CD14-positive monocyte (primary cell): ENCODE measurements around the gene GMDS. TPM values are rescaled to one million over a fixed set of nuclear protein-coding genes. Genes with fewer than 3 reads are reported as not detected.

Source experiments
- DNase-seq, 3 donors: peaks; one replicate each; pipeline ENCODE4 v3.0.0-alpha.2; 2011 to 2022
- H2AFZ ChIP-seq: 2 replicates; pipeline ENCODE4 v1.6.0; 2012; ENCODE audit warnings: mild to moderate bottlenecking, low read depth, low read length, inconsistent platforms; ENCODE audit not compliant: insufficient read depth, poor library complexity, severe bottlenecking
- H3K27ac ChIP-seq, 2 donors: 1 replicate in 1 of 2; 2 replicates in 1 of 2; pipeline ENCODE4 v1.5.1; 2012 to 2013; ENCODE audit warnings: low read length in 2 of 2, control low read depth in 1 of 2, inconsistent platforms in 1 of 2, low read depth in 1 of 2, mild to moderate bottlenecking in 1 of 2
- H3K27me3 ChIP-seq, 2 donors: one replicate each; pipeline versions ENCODE4 v1.6.0 to v1.6.1; 2011 to 2013; ENCODE audit warnings: low read length in 2 of 2; ENCODE audit not compliant: control insufficient read depth in 2 of 2, insufficient read depth in 2 of 2
- H3K36me3 ChIP-seq, 2 donors: replicated peaks in 1 of 2; 1 replicate in 1 of 2; 2 replicates in 1 of 2; pipeline versions ENCODE4 v1.5.1 to v1.6.1; 2012 to 2013; ENCODE audit warnings: low read length in 2 of 2, control low read depth in 1 of 2, inconsistent platforms in 1 of 2, mild to moderate bottlenecking in 1 of 2; ENCODE audit not compliant: insufficient read depth in 2 of 2, control insufficient read depth in 1 of 2
- H3K4me1 ChIP-seq, 2 donors: 1 replicate in 1 of 2; 2 replicates in 1 of 2; pipeline versions ENCODE4 v1.5.1 to v1.6.1; 2012 to 2013; ENCODE audit warnings: low read length in 2 of 2, control low read depth in 1 of 2, inconsistent platforms in 1 of 2, mild to moderate bottlenecking in 1 of 2, moderate library complexity in 1 of 2; ENCODE audit not compliant: insufficient read depth in 2 of 2, control insufficient read depth in 1 of 2
- H3K4me2 ChIP-seq: replicated peaks from 2 replicates; pipeline ENCODE3; 2012; ENCODE audit warnings: low read length, moderate library complexity, mild to moderate bottlenecking; ENCODE audit not compliant: poor library complexity, severe bottlenecking; ENCODE audit errors: extremely low read depth
- H3K4me3 ChIP-seq, 3 experiments: fragments of 200-600 bp in 1 of 3; sonication (generic) in 1 of 3; replicated peaks in 1 of 3; 1 replicate in 2 of 3; 2 replicates in 1 of 3; pipeline ENCODE4 v1.5.1; 2011 to 2013; ENCODE audit warnings: low read length in 3 of 3, mild to moderate bottlenecking in 3 of 3, control low read depth in 2 of 3, low read depth in 2 of 3, inconsistent platforms in 1 of 3, moderate library complexity in 1 of 3
- H3K79me2 ChIP-seq: 2 replicates; pipeline ENCODE4 v1.6.0; 2012; ENCODE audit warnings: mild to moderate bottlenecking, control low read depth, inconsistent platforms, low read length, moderate library complexity; ENCODE audit not compliant: insufficient read depth
- H3K9ac ChIP-seq: 2 replicates; pipeline ENCODE4 v1.6.0; 2017; ENCODE audit warnings: low read length, mild to moderate bottlenecking; ENCODE audit not compliant: insufficient read depth, poor library complexity, severe bottlenecking
- H3K9me3 ChIP-seq, 2 donors: replicated peaks in 1 of 2; 1 replicate in 1 of 2; 2 replicates in 1 of 2; pipeline versions ENCODE4 v1.5.1 to v1.6.1; 2012 to 2013; ENCODE audit warnings: low read length in 2 of 2, control low read depth in 1 of 2; ENCODE audit not compliant: control insufficient read depth in 1 of 2, insufficient read depth in 1 of 2
- H4K20me1 ChIP-seq: 2 replicates; pipeline ENCODE4 v1.6.0; 2012; ENCODE audit warnings: mild to moderate bottlenecking, low read length, control low read depth, moderate library complexity; ENCODE audit not compliant: insufficient read depth
- H3K27ac Mint-ChIP-seq, 7 donors: one replicate each; pipeline ENCODE4 v1.8.0; 2020; ENCODE audit warnings: mild to moderate bottlenecking in 7 of 7, mixed read lengths in 7 of 7, moderate library complexity in 6 of 7, inconsistent platforms in 2 of 7
- H3K27me3 Mint-ChIP-seq, 3 donors: one replicate each; pipeline ENCODE4 v1.8.0; 2021 to 2022; ENCODE audit warnings: low read depth in 3 of 3, mild to moderate bottlenecking in 3 of 3, mixed read lengths in 3 of 3, moderate library complexity in 3 of 3, inconsistent platforms in 1 of 3
- H3K36me3 Mint-ChIP-seq, 2 donors: one replicate each; pipeline ENCODE4 v1.8.0; 2020; ENCODE audit warnings: mixed read lengths in 2 of 2, inconsistent platforms in 1 of 2, mild to moderate bottlenecking in 1 of 2
- H3K4me1 Mint-ChIP-seq: one replicate; pipeline ENCODE4 v1.8.0; 2020; ENCODE audit warnings: mild to moderate bottlenecking, mixed read lengths
- H3K4me3 Mint-ChIP-seq, 2 donors: one replicate each; pipeline ENCODE4 v1.8.0; 2020; ENCODE audit warnings: mild to moderate bottlenecking in 2 of 2, mixed read lengths in 2 of 2, moderate library complexity in 1 of 2
- H3K9me3 Mint-ChIP-seq, 7 donors: one replicate each; pipeline ENCODE4 v1.8.0; 2020 to 2022; ENCODE audit warnings: mixed read lengths in 7 of 7, mild to moderate bottlenecking in 6 of 7, moderate library complexity in 6 of 7, inconsistent platforms in 2 of 7
- CTCF ChIP-seq: fragments of 200-600 bp; IDR thresholded peaks from one replicate; pipeline ENCODE4 v1.8.0; 2022; ENCODE audit warnings: antibody characterized with exemption, mild to moderate bottlenecking
- WGBS: methylation state at CpG from one replicate; pipeline ENCODE4 v1.1.5; 2013; ENCODE audit warnings: missing lambda C conversion rate; ENCODE audit not compliant: insufficient coverage; 5-methylcytosine and 5-hydroxymethylcytosine counted together
- intact Hi-C, 2 donors: fragments of 100-400 bp; cut with micrococcal nuclease; formaldehyde crosslinking; loops; one replicate each; pipeline versions ENCODE4 v1.15.0 to v1.15.1; 2023
- polyA plus RNA-seq, 3 donors: library from polyadenylated mRNA; depleted of rRNA in 1 of 3; unstranded in 2 of 3; stranded (reverse) in 1 of 3; fragments of 300-500 nt in 2 of 3; fragments of >200 nt in 1 of 3; fragmentation: Illumina TruSeq in 2 of 3; gene quantifications; 1 replicate in 2 of 3; 2 replicates in 1 of 3; pipeline ENCODE4 v1.2.3, GENCODE V29; 2012 to 2021

The GMDS gene
- polyA plus RNA-seq, 3 donors = 10.5 to 19.9 (median 17.6) TPM

- Histone ChIP-seq H3K9me3 (peaks cover 4 to 15% of the 10 kb centered on the region in 2 donors), H3K79me2 (no peaks in the 10 kb centered on the region), H2AFZ (no peak overlapping the region), H3K27ac (no peak overlapping the region), H3K36me3 (no peaks in the 10 kb centered on the region), H3K9ac (no peak overlapping the region), H3K27me3 (no peaks in the 10 kb centered on the region), H3K4me3 (no peak overlapping the region), H3K4me2 (no peak overlapping the region), H3K4me1 (no peaks in the 10 kb centered on the region), H4K20me1 (no peaks in the 10 kb centered on the region)
- DNase-seq = no peak
- Mint-ChIP-seq H3K4me3 (no peak overlapping the region), H3K36me3 (peaks cover 3 to 8% of the 10 kb centered on the region in 2 donors), H3K4me1 (no peaks in the 10 kb centered on the region), H3K27me3 (peaks cover 0 to 2% (median 0%) of the 10 kb centered on the region in 3 donors), H3K9me3 (peaks cover 9 to 23% (median 18%) of the 10 kb centered on the region in 7 donors), H3K27ac (no peak overlapping the region)
- no peak for TF ChIP-seq CTCF
- no CpG with 5 or more reads among the region's 5 CpGs for WGBS
- intact Hi-C loops = no loop called here
Measured at GRCh38 chr6:1825926-1826325, 419.5 kb downstream of the GMDS start.

GRCh38 chr6:1825277-1825676, 420.1 kb downstream of the GMDS start:
- Histone ChIP-seq H3K36me3 (no peaks in the 10 kb centered on the region), H3K4me3 (no peak overlapping the region), H3K9me3 (peaks cover 4 to 15% of the 10 kb centered on the region in 2 donors), H3K27ac (no peak overlapping the region), H4K20me1 (no peaks in the 10 kb centered on the region), H3K4me1 (no peaks in the 10 kb centered on the region), H2AFZ (no peak overlapping the region), H3K4me2 (no peak overlapping the region), H3K9ac (no peak overlapping the region), H3K27me3 (no peaks in the 10 kb centered on the region), H3K79me2 (no peaks in the 10 kb centered on the region)
- Mint-ChIP-seq H3K27me3 (peaks cover 0 to 2% (median 0%) of the 10 kb centered on the region in 3 donors), H3K36me3 (peaks cover 3 to 8% of the 10 kb centered on the region in 2 donors), H3K27ac (no peak overlapping the region), H3K9me3 (peaks cover 9 to 23% (median 18%) of the 10 kb centered on the region in 7 donors), H3K4me1 (no peaks in the 10 kb centered on the region), H3K4me3 (no peak overlapping the region)
- TF ChIP-seq CTCF = no peak
- no CpG with 5 or more reads among the region's 1 CpG for WGBS
- no peak for DNase-seq
- intact Hi-C loops = no loop called here
